HG03469 (cell line): ENCODE data around the gene CMIP.

ENCODE experiments used
- ATAC-seq: cut with Tn5 transposase; IDR thresholded peaks from one replicate; pipeline ENCODE4 v1.9.1; 2021; ENCODE audit warnings: mild to moderate bottlenecking, moderate library complexity, moderate number of reproducible peaks; ENCODE audit not compliant: unreplicated experiment

The CMIP gene

GRCh38 chr16:81650281-81650680 lies 205.7 kb downstream of the CMIP start:
- ATAC-seq = no peak

DNA sequence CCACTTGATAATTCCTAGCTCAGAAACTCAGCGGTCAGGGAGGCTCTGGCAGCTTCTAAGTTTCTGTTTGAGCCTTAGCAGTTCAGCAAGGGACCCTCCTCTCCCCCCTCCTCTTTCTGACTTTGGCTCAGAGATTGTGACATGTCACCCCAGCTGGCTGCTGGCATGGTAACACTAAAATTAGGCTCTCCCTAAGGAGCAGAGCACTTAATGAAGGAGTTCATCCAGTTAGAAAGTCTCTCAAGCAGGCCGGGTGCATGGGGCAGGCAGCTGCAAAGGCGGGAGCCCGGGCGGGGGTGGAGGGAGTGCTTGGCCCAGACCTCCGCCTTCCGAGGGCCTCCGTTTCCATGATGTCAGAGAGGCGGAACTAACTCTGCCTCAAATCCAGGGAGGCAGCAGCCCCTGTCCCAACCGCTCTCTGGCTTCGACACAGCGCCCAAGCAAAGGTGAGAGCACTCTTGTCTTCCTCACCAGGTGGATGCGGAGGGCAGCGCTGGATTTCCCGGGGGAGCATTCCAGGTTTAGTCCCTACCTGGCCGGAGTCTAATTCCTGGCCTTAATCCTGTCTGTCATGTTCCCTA lies 206.5 kb downstream of the CMIP start:
- ATAC-seq = no peak

DNA sequence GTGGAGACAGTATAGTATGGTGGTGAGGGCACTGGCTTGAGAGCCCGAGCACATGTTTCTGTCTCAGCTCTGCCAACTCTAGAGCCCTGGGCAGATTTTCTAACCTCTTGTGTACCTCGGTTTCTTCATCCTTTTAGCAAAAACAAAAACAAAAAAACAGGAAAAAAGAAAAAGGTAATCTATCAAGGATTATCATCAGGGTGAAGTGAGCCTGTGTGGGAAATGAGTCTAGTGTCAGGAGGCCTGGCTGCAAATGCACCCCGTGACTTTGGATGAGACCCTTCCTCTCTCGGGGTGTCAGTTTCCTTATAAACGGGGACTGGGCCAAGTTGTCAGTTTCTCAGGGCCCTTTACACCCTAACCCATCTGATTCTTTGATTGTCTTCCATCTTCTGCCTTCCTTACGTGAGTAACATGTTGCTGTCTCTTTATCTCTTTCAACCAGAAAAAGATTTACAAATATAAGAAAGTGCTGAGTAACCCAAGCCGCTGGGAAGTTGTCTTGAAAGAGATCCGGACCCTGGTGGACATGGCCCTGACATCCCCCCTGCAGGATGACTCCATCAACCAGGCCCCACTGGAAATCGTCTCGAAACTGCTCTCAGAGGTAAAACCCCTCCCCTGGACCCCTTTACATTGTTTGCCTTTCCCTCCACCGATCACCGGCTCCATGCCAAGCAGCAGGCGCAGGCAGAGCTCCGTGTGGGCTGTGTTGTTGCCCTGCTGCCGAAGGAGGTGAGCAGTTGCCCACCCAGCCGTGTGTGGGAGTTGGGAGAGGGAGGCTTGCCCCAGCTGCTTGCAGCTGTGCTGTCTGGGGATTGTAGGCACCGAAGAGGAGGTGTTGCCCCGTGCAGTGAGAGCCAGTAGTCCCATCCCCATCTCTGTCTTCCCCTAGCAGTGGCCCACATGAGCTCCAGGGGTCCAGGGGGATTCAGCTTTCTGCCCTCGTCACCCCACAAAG lies 207.4 kb downstream of the CMIP start:
- no peak for ATAC-seq

- no peak for ATAC-seq
Measured at GRCh38 chr16:81652798-81653505, 208.3 kb downstream of the CMIP start.

DNA sequence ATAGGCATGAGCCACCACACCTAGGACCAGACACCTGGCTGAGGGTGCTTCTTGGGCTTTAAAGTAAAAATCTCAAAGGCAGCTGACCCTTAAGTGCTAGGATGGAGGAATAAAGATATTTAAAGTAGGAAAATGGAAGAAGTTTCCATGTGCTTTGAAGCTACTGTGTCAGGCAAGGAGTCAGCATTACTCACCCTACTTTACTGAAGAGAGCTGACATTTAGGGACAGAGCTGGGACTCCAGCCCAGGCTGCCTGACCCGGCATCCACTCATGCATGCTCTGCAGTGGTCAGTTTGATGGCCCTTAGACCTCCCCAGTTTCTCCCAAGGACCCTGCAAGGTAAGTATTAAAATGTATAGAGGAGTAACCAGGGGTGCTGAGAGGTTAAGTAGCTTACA lies 209.7 kb downstream of the CMIP start:
- ATAC-seq = no peak

- no peak for ATAC-seq
Measured at GRCh38 chr16:81655469-81656162, 211.0 kb downstream of the CMIP start.

- no peak for ATAC-seq
Measured at GRCh38 chr16:81657224-81657623, 212.6 kb downstream of the CMIP start.

DNA sequence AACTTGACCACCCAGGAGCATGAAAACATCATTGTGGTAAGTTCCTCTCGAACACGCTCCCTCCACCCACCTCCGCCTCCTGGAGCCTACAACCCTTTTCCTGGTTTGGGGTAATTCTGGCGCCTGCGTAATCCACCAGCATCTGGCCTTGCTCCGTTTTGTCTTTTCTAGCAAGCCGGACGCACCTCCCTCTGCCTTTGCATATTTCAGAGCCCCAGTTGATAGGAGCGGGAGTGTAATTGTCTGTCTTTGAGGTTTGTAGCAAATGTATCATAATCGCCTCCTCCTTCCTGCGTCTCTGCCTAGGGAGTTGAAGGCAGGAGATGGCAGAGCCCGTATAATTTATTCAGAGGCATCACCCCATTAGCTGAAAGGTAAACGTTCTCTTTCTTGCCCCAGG lies 213.2 kb downstream of the CMIP start:
- no peak for ATAC-seq

GRCh38 chr16:81658373-81658772 lies 213.8 kb downstream of the CMIP start:
- no peak for ATAC-seq

GRCh38 chr16:81659249-81659648 lies 214.6 kb downstream of the CMIP start:
- no peak for ATAC-seq

- ATAC-seq = no peak
Measured at GRCh38 chr16:81661082-81661481, 216.5 kb downstream of the CMIP start.

DNA sequence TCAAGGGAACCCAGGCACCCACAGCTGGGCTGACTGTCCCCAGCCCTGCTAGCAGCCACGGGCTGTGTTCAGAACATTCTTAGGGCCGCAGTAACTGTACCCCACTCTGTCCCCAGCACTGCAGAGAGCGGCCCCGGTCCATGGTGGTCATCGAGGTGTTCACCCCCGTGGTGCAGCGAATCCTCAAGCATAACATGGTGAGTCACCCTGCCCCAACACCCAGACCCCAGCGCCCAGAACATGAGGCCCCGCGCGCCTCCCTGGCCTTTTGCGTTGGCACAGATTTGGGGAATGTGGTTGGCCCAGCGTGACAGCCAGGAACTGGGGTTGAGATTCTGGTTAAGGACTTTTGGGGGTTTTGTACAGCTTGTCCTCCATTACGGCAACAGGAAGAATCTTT lies 219.5 kb downstream of the CMIP start:
- no peak for ATAC-seq

DNA sequence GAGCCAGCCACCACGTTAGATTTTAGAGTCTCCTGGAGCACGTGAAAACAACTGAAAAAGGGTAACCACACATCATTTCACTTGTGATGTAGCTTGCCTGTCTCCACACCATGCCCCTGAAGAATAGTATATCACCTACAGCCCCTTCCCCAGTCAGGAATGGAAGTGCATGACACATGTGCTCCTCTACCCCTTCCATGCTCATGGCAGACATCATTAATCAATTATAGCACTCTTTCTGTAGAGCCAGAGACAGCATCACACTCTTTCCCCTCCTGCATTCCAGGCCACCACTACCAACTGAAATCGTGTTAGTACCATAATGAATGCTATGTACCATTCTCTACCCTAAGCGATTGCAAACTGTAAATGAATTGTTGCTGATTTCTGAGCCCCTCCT lies 221.0 kb downstream of the CMIP start:
- no peak for ATAC-seq

GRCh38 chr16:81666113-81666512 lies 221.5 kb downstream of the CMIP start:
- no peak for ATAC-seq

GRCh38 chr16:81668243-81669097 lies 223.9 kb downstream of the CMIP start:
- no peak for ATAC-seq

DNA sequence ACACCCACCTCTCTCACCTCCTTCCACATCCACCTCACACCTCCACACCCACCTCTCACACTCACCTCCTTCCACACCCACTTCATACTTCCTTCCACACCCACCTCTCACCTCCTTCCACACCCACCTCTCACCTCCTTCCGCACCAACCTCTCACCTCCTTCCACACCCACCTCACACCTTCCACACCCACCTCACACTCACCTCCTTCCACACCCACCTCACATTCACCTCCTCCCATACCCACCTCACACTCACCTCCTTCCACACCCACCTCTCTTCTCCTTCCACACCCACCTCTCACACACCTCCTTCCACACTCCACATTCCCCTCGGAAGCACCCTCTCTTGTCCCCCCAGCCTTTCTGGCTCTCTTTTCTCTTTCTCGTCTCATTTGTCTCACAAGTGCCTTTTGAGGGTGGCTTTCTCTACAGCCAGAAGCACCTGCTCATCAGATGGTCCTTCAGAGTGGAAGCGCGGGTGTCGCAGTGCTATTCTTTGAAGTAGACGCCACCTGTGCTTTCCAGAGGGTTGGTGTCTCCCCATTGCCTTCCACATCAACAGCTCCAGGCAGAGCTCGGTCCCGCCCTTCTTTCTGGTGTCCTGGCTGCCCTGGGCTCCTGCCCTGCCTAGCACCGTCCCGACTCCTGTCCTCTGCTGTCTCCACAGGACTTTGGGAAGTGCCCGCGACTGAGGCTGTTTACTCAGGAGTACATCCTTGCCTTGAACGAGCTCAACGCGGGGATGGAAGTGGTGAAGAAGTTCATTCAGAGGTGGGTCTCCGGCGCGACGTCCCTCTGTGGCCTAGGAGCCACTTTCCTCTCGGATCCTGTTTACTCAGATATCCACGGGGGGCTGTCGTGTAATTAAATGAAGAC lies 225.1 kb downstream of the CMIP start:
- ATAC-seq = no peak

GRCh38 chr16:81671738-81672597 lies 227.4 kb downstream of the CMIP start:
- ATAC-seq = no peak

- ATAC-seq = no peak
Measured at GRCh38 chr16:81673432-81673831, 228.8 kb downstream of the CMIP start.
